Kidney tubule cell (primary cell): Measurements from ENCODE around the gene SPART.
"Not testable (repeated sequence)": the region's sequence is repeated elsewhere in the genome, so short reads cannot be mapped to it uniquely, and the experiment has no call there.

ENCODE experiments used
- DNase-seq: peaks from one replicate; pipeline ENCODE4 v3.0.0-alpha.2; 2018; ENCODE audit warnings: low spot score

Gene SPART

DNA sequence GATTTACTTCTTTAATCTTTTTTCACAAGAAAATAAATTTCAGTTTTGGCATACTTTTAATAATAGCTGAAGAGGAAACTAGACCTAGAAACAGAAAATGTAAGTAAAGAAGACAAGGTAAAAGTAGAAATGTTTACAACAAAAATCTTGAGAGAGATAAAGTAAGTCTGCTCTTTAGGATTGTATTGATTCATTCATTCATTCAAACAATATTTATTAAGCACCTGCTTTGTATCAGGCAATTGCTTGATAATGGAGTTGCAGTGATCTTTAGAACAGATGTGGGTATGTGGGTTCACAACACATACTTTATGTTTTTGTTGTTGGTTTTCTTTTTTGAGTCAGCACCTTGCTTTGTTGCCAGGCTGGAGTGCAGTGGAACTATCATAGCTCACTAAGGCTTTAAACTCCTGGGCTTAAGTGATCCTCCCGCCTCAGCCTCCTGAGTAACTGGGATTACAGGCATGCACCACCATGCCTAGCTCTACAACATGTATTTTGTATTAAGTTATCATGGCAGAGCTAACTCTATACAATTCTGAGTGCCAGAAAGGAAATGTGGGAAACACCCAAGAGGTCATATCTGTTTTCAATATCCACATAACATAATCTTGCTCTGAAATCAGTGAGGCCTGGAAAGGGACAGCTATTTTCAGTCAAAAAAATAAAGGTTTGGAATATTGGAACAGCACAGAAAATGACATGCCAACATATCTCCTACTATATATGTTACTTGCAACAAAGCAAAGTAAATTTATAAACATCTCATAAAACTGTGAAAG lies 8.8 kb upstream of the SPART start:
- no peak for DNase-seq

DNA sequence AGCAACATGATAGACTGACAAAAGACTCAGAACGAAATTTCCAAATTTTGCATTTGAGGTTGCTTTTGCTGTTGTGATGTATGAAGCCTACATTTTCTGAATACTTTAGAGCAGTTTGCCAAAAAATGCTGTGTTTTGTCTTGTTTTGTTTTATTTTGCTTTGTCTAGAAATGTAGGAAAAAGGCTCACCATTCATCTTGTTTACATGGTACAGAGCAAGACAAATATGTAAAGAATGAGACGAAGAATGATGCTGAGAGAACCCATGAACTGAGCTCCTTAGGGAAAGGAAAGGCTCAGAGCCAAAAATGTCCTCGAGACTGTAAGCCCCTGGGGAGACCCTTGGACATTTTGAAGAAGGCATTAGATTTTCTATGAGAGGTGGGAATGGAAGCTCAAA lies 6.8 kb upstream of the SPART start:
- DNase-seq: no peak

DNA sequence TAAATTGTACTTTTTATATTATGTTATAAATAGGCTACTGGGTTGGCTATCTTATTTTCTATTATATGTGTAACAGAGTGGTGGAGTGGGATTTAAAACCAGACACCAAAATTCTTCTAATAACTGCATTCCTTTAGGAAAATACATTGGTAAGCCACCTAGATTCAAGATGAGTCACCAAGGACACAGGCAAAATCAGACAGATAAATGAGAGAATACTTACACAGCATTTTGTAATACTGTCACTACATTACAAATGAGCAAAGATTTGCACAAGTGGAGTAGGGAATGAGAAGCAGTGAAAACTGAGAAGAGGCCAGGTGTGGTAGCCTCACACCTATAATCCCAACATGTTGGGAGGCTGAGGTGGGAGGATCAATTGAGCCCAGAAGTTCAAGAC lies 6.2 kb upstream of the SPART start:
- DNase-seq: peak; percentile 37

DNA sequence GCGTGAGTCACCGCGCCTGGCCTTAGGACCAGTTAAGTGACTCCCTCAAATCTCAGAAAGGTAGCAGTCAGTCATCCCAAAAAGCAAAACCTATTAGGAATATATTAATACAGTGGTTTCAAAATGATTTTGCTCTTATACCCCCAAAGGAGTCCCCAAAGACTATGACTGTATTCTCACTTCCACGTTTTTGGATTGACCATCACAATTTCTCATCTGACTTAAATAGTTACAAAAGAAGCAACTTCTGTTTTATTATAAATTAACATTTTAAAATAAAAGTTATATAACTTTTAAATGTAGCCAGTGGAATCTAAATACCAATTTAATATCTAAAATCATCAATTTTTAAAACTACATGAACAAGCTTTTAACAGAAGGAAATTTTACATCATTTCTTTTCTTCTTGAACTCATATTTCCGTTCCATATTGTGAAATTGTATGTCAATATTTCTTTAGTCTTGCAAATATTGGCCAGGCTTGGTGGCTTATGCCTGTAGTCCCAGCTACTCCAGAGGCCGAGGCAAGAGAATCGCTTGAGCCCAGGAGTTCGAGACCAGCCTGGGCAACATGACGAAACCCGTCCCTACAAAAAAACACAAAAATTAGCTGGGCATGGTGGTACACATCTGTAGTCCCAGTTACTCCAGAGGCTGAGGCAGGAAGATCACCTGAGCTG lies 1.5 kb upstream of the SPART start:
- no peak for DNase-seq

DNA sequence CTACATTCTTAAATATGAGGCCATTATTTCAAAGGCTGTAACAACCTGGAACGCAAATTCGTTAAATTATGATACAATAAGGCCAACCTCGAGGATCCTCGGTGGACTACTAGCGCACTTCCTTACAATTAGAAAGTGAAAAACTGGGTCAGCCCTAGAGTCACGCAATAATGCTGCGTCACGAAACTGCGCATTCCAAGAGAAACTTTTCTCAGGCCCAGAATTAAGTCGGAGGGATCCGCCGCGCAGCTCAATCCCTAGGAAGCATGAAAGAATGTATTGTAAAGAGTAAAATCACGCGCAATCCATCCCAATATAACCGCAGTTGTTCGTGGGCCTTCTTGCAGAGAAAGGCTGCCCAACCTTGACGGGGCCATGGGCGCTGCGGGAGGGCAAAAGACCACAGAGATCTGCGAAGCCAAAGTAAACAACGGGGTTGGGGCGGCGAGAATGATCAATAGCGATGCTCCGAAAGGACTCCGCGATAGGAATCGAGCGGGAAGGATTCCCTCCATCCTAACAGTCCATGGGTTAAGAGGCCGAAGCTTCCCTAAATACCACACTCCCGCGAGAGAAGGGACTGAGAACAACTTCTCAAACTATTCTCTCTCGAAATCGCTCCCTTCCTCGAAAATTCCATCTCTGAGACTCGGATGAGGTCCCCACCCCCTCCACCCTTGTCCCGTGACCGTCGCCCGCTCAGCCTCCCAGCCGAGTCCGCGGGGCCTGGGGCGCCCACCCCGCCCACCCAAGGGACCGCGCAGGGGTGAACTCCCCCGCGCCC lies 564 bp downstream of the SPART start:
- DNase-seq: peak; percentile 78

DNA sequence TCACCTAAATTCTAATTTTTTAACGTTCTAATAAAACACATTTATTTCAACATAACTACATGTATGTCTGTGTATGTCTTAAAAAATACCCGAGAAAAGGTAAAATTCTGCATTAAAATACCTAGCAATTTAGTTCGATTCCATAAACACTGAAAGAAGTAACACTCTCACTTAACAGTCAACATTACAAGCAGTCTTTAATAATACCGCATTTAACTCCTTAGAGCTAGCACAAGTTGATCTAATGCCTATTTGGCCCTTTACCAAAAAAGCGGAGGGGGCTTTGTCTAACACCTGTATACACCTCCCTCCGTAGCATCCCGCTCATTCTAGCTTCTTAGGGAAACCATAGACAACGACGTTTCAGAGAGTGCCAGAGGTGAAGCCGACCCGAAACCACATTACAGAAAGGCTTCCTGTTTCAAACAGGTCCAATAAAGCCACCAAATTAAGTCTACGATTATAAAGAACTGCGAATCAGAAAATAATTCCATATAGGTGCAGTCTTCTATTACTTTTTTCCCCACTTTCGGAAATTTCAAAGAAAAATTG lies 1.2 kb downstream of the SPART start:
- peak; percentile 42 for DNase-seq

DNA sequence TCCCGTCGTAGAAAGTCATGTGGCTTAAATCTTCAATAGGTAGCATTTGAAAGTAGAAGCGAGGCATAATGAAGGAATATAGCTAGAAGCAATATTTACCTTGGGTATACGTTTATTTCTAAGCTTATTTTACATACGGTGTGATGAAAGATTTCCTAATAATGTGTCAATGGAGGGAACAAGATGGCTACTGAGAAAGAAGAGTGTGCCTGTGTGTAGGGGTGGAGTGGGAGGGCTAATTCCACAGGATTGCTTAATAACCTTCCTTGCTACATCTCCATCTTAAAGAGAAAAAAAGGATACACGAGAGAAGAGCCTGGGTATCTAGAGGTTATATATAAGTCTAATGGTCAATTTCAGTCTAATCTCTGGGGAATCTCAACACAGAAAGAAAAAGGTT lies 2.0 kb downstream of the SPART start:
- peak; percentile 44 for DNase-seq

DNA sequence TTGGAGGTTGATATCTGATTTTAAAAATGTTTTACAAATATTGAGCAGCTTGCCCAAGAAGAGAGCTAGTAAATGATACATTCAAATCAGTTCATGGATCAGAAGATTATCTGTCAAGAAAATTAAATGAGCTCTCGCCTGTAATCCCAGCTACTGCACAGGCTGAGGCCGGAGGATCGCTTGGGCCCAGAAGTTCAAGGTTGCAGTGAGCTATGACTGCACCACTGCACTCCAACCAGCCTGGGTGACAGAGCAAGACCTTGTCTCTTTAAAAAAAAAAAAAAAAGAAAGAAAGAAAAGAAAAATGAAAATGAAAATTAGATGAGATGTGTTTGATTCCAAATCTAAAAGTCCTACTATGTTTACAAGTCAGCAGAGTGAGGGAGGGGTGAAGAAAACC lies 2.4 kb downstream of the SPART start:
- no peak for DNase-seq

DNA sequence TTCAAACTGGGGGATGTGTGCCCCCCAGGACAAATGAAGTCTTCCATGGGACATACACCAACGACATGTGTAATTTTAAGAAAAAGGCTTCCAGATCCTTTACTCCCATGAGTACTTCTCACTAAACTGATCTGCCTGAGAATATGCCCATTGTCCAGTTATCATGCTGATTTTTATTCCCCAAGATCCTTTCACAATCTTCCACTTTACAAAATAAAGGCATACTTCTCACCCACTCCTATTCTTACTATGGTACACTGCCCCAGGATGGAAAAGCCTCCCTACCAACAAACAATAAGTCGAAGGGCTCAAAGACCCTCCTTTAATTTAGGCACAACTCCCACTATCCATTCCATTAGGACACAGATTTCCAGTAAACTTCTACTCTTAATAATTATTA lies 3.5 kb downstream of the SPART start:
- no peak for DNase-seq

DNA sequence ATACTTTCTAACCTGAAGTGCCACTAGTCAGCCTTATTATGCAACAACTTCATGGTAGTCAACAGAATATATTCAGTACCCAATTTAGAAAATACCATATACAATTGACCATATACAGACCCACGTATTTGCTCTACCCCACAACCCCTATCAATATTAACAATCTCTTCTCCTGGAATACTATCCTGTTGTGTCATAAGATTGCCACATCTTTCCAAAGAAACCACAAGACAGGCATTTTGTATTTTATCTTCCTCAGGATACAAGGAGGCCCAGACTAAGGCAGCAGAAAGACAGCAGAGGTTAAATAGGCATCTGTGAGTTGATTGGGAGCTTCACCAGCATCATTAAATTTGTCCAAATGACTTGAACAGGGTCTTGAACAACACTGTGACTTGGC lies 4.5 kb downstream of the SPART start:
- peak; percentile 33 for DNase-seq

DNA sequence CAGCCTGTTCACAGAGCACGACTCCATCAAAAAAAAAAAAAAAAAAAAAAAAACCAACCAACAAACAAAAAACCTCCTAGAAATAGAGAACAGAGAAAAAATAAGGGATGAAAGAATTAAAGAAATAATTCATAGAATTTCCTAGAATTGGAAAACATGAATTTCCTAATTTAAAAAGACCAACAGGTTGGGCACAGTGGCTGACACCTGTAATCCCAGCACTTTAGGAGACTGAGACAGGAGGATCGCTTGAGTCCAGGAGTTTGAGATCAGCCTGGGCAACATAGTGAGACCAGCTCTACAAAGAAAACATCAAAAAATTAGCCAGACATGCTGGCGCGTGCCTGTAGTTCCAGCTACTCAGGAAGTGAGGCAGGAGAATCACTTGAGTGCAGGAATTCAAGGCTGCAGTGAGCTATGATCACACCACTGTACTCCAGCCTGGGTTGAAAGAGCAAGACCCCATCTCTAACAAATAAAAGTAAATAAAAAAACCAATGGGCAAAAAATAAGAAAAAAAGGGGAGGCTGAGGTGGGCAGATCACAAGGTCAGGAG lies 6.5 kb downstream of the SPART start:
- DNase-seq: no peak

DNA sequence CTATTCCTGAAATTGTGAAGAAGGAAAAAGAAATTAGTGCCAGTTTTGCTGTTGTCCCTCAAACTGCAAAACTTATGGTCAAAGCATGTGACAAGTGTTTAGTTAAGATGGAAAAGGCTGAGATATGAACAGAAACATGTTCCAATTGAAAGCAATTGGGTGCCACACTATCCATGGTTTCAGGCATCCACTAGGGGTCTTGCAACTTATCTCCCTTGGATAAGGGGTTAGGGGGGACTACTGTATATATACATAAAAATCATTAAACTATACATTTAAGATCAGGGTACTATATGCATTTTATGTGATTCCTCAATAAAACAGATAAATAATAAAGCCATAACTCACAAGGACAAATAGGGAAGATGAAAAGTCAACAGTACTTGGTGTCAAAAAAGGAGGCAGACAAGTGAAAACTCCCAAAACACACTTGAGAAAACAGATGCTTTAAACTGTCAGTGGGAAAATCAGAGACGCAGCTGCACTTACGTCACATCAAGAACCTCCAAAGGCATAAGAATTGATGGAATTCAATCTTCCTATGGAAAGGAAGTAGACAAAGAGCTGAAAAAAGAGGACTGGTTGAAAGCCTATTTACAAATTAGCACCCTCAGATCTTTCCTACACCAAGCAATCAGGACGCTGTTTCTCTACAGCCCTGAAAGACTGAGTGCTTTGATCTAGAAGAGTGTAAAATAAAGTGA lies 8.1 kb downstream of the SPART start:
- DNase-seq: no peak

DNA sequence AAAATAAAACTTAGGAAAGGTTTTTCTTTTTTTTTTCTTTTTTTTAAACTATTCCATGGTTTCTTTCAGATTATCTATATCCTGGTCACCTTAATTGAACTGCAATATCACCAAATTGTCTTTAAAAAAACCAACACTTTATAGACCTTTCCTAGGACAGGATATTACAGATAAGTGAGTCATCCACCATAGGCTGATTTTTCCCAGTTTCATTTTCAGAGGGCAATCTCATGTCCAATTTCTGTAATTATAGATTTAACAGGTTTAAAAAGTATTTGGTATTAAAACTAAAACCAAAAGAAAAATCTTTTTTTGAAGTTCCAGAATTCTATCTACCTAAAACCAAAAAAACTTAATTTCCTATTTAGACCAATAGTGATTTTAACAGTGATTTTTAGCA lies 13.2 kb downstream of the SPART start:
- DNase-seq: peak; percentile 49

DNA sequence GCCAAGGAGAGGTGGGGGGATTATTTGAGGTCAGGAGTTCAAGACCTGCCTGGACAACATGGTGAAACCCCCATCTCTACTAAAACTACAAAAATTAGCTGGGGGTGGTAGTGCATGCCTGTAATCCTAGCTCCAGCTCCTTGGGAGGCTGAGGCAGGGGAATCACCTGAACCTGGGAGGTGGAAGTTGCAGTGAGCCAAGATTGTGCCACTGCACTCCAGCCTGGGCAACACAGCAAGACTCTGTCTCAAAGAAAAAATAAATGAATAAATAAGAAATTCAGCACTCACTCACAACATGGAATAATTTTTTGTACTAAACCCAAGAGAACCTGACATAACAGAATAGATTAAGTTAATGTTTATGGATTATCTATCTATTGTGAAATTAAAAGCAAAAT lies 13.9 kb downstream of the SPART start:
- DNase-seq: not testable (repeated sequence)

DNA sequence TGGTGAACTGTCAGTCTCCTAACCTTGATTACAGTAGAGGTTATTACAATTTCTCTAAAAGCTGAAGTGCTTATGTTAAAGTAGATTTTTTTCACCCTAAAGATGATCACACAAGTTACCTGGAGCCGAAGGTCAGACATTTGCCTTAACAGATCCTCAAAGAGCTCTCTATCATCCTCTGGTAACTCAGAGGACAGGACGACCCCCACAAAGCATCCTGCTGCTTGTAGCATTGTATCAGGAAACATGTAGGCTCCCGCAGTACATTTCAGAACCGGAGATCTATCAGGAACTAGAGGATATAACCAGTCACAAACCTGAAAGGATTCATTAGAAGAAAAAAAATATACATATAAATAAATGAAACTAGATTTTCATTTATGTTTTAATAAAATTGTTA lies 14.9 kb downstream of the SPART start:
- DNase-seq: no peak

DNA sequence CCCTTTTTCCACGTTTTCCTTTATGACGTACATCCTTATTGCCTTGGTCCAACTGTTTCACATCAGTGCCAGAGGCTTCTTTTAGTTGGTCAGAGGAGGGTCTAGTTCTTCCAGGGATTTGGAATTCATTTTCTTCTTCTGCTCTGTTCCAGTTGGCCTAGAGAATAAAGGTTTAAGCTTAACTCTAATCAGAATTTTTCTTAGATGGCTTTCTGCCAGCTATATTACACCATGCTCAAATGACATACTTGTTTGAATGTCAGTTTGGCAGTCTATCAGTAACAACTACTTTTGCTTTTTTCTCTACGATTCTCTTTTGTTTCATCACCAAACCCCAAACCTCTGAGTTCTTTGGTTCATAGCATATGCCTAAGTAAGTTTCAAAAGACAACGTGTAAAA lies 16.8 kb downstream of the SPART start:
- DNase-seq: no peak

DNA sequence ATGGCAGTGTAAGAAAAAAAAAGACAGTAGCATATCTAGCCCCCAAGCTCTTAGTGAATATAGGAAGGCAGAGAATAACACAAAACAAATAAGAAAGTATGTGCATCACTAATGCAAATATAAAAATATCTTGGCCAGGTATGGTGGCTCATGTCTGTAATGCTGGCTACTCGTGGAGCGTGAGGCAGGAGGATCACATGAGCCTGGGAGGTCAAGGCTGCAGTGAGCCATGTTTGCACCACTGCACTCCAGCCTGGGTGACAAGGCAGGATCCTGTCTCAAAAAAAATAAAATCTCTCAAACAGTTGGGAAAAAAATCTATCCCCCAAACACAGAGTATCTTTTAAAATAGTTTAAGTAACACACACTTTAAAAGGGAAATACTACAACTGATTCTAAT lies 17.4 kb downstream of the SPART start:
- no peak for DNase-seq

DNA sequence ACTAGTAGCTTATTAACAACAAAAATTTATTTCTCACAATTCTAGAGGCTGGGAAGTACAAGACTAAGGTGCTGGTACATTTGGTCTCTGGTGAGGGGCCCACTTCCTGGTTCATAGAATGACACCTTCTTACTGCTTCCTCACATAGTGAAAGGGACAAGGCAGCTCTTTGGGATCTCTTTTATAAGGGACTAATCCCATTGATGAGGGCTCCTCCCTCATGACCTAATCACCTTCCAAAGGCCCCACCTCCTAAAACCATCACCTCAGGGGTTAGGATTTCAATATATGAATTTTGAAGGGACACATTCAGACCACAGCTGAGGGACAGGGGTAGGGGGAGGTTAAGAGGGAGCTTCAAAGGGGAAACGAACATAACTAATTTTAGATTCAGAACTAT lies 20.3 kb downstream of the SPART start:
- DNase-seq: no peak

DNA sequence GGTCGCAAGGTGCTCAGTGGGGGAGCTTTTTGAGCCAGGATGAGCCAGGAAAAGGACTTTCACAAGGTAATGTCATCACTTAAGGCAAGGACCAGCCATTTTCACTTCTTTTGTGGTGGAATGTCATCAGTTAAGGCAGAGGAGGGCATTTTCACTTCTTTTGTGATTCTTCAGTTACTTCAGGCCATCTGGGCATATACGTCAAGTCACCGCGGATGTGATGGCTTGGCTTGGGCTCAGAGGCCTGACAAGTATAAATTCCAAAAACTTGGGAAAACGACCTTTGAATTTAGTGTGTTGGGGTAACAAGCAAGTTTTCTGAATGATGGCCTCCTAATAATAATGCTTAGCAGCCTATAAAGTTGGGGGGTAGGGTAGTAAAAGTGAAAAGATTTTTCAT lies 21.3 kb downstream of the SPART start:
- not testable (repeated sequence) for DNase-seq

DNA sequence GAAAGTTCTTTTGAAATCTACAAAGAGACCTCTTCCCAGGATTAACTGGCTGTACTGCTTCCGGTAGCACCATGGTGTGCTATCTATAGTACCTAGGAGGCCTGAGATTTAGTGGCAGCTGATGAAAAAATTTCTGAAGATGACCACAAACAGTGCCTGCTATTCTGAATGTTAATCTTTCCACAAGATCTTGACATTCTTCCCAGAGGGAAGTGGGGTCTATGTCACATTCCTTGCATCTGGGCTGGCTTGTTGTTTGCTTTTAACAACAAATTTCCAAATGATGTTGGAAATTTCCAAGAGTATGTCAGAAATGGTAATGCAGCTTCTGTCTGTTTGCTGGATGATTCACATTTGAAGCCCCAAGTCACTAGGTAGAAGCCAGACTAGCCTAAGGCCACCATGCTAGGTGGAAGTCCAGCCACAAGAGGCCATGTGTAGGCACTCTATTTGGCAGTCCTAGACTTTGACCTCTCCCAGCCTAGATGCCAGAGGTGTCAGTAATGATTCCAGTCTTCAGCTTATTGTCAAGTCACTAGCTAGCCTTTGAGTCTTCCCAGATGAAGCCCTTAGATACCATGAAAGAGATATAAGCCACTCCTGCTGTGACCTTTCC lies 22.1 kb downstream of the SPART start:
- no peak for DNase-seq

DNA sequence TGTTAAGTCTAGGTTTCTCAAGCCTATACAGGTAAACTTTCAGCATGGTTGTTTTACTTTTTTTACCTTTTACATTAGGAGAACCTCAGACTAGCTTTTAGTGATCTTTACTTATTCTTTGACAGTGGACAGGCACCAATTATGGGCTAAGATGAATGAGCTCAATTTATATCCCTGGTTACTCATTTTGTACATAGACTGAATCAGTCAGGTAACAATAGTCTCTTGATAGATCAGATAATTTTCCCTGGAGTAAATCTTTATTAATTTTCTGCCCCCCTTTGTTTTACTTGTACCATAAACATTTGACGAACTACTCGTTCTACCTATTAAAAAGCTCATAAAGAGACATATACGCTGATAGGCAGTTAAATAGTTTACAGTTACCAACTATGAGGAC lies 22.8 kb downstream of the SPART start:
- DNase-seq: no peak
